GM18498 (cell line): ENCODE results near the gene MYO18B.

ENCODE experiments used
- ATAC-seq: cut with Tn5 transposase; IDR thresholded peaks from one replicate; pipeline ENCODE4 v1.9.1; 2021; ENCODE audit warnings: mild to moderate bottlenecking, moderate library complexity; ENCODE audit not compliant: unreplicated experiment

MYO18B gene

DNA sequence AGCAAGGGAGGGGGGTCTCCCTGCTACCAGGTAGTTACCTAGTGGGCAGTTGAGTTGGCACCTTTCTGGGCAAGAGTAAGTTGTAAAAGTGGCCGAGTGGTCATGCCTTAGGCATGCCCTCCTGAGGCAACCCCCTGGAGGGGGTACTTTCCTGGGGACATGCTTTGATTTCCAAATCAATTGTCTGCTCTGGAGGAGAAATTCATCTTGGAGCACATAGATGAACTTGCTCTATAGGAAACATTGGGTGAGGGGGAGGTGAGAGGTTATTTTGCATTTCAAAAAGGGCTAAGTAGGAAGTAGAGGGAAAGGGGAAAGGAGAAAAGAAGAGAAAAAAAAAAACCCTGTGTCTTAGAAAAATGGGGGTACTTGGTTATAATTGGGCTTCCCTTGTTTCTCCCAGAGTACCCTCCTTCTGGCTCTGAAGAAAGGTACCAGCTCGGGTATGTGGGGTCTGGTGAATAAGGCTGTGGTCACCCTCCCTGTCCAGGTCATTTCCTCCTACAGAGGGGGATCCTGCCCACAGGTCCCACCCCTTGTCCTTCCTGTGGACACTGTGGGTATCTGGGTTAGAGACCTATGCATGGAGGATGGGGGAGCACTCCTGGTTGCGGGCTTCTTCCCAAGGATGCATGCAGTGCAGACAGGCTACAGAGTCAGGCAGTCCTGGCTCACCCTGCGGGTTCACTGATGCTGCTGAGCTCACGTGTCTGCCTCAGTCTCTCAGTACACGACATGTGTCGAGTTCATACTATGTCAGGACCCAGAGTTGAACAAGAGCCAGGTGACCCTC, 193.5 kb downstream of the MYO18B start:
- ATAC-seq = no peak

DNA sequence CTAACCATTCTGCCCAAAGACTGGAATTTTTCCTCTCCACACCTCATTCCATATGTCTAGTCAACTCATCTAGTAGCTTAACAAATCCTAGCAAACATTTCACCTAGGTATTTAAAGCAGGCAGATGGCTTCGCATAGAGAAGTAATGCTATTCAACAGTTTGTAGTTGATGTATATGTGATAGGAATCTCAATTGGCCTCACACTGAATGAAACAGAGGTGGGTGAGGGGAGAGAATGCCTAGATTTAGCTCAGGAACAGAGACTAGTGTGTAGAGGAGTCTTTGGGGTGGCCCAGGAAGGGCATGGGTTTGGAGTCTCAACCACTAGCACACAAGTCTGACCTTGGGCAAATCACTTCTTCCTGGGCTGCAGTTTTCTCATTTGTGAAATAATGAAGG, 196.2 kb downstream of the MYO18B start:
- ATAC-seq = no peak

DNA sequence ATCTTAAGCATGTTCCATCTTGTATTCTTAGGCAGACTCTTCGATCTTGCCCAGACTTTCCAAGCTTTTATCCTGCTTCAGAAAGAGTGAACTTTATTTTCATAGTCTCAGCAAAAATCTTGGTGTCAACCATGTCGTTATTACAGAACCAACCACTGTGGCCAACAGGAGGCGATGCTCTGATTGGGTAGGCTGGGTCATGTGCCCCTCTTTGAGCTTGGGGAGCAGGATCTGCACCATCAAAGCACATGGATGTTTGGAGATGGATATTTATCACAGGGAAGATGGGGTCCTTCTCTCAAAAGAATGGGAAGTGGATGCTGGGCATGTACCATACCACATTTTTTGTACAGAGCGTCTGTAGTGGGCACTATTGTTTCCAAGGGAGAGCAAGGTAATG, 197.4 kb downstream of the MYO18B start:
- no peak for ATAC-seq

- no peak for ATAC-seq
Measured at GRCh38 chr22:25940479-25940878, 198.5 kb downstream of the MYO18B start.

DNA sequence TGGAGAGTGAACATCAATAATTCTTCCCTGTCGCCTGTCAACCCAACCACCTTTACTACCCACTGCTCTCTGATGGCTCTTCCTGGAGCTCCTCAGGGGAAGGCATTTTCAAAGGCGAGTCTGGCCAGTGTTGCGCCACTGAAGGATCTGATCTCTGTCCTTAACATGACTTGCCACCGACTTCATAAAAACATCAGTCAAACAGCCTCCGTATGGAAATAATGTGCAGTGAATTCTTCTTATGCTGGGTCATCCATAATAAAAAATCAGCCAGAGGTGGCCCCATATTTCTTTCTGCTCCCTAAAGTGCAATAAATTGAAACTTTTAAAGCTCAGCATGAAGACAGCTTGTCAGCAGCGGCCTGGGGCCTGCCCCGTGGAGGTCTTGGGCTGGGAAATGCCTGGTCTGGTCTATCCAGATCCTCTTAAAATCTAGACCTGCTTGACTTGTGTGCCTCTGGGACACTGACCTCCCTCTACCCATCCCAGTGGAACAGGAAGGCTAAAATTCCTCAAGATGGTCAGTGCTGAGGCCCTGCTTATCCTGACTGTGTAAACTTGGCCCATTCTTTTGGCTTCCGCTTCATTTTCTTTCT, 199.5 kb downstream of the MYO18B start:
- no peak for ATAC-seq

- ATAC-seq = no peak
Measured at GRCh38 chr22:25942115-25942855, 200.3 kb downstream of the MYO18B start.

DNA sequence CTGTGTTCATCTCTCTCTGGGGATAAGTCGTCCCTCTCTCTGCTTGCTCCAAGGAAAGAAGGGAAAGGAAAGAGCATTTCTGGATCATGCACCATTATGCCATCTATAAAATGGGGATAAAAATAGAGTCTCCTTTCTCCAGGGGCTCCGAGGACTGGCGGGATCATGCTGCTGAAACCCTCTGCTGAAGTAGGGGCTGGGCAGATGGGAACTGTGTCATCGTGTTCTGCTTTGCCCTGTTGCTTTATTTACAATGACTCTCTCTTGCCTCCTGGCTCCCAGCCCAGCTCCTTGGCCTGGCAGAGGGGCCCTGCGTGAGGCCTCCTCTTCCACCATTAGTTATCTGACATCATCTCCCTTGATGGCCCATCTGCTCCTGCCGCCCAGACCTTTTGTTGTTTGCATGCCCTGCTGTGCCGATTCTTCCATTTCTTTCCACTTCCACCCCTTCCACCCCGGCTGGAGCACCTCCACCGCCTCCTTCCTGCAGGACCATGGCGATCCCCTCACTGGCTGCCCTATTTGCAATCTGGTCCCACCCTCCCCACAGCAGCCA, 200.9 kb downstream of the MYO18B start:
- no peak for ATAC-seq

DNA sequence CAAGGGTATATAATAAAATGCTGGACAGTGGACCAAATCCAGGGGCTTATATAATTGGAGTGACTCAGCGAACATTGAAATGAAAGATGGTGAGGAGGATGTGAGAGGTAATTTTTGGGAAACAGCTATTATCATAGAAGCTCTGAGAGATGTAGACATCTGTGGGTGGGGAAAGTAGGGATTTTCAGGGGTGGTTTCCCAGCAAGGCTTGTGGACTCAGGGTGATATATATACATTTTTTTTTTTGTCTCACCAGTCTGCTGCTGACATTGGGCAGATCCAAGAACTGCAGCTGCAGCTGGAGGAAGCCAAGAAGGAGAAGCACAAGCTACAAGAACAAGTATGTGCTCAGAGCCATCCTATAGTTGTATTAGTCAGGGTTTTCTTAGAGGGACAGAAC, 208.1 kb downstream of the MYO18B start:
- no peak for ATAC-seq

DNA sequence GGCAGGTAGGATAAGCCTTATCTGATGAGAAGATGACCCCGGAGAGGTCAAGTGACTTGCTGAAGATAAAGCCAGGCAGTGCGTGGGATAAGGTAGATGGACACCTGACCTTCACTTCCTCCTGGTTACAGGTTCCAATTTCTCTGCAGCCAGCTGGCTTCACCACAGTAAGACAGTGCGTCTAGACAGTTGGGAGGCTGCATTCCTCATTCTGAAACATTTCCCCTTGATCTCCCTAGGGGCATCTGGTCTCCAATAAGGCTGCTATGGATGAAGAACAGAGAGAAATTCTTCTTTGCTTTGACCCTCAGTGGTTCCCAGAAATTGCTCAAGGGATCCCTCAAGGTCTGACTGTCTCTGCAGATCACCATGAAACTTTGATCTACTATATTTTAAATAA, 211.3 kb downstream of the MYO18B start:
- no peak for ATAC-seq

- ATAC-seq = no peak
Measured at GRCh38 chr22:25953919-25954318, 211.9 kb downstream of the MYO18B start.

DNA sequence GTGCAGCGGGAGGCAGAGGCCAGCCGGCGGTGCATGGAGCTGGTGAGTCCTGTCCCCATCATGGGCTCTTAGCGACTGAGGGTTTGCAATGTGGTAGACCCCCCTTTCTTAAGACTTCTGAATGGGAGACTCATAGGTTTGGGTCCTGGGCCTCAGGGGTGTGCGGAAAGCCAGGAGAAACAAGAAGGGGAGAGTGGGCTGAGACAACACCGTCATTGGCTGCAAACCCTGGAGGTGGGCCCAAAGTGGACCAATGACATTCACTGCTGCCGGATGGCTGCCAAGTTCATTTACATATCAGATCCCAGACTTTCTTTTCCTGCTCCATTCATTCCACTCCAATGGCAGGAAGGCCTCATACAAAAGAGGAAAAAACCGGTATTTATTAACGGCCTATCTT, 213.3 kb downstream of the MYO18B start:
- no peak for ATAC-seq

DNA sequence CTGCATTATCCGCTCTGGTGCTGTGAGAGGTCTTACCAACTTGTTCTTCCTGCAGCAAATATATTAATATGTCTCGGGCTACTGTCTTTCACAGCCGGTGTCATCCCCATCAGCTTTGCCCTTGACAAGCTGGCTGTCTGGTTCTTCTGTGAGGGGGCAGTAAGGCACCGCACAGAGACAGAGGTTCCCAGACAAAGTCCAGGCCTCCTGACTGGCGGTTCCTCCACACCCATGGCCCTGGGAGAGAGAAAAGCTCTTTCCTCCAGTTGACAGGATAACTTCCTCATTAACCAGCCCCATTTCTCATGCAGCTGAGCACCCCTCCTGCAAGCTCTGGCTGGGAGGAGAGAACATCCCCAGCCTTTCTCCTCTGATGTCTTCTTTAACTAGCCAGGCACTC, 214.8 kb downstream of the MYO18B start:
- no peak for ATAC-seq

GRCh38 chr22:25959818-25960774, 218.1 kb downstream of the MYO18B start:
- no peak for ATAC-seq

DNA sequence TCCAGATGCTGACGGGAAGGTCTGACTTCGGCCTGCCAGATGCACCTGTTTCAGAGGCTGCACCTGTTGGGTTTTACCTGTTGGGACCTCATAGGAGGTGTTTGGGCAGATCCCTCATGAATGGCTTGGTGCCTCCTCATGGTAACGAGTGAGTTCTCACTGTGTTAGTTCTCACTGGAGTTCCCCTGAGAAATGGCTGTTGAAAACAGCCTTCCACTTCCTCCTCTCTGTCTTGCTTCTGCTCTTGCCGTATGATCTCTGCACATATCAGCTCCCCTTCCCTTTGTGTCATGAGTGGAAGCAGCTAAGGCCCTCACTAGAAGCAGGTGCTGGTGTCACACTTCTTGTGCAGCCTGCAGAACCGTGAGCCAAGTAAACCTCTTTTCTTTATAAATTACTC, 219.7 kb downstream of the MYO18B start:
- no peak for ATAC-seq

DNA sequence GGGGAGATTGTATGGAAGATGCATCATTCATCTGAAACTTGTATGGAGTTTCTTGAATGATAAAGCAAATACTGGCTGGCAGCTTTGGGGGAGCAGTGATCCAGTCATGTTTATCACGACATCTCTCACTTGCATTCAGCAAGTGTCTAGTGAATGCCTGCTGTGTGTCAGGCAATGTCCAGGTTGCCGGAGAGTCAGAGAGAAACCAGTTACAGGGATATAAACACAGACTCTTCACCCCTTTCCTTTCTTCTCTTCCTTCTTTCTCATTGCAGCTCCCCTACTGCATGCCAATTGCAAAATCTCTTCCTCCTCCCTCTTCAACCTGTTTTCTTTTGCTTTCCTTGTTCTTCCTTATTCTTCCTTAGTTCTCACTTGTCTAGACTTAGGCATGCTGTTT, 220.7 kb downstream of the MYO18B start:
- ATAC-seq = no peak

DNA sequence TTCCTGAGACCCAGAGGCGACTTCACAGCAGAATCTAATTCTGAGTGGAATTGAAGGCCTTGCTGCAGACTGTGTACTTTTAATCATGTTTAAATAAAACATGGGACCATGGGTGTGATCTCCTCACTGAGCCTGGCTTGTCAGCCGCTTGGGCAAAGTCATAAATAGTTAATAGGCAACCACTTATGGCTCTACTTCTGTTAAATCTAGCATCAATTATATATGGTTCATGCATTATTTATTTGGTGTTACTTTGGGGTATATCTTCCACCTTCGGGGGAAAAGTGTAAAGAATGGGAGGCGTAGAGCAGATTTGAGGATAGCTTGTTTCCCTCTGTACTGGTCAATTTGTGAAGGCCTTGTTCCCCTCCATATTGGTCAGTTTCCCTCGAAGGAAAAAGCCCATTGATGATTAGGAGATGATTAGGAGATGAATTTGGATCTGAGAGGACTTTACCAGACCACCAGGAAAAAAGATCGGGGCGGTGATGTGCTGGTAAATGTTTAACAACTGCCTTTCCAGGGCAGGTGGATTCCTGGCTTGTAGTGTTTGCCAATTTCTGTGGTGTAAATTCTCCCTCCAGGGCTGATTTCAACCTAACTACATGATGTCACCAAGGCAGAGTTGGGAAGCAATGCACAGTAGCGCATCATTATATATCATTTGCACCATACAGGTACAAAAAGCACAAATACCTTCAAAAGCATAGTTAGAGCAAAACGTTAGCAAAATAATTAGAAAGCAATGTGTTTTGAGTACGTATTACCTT, 223.2 kb downstream of the MYO18B start:
- ATAC-seq = no peak

GRCh38 chr22:25966448-25966913, 224.5 kb downstream of the MYO18B start:
- ATAC-seq = no peak

DNA sequence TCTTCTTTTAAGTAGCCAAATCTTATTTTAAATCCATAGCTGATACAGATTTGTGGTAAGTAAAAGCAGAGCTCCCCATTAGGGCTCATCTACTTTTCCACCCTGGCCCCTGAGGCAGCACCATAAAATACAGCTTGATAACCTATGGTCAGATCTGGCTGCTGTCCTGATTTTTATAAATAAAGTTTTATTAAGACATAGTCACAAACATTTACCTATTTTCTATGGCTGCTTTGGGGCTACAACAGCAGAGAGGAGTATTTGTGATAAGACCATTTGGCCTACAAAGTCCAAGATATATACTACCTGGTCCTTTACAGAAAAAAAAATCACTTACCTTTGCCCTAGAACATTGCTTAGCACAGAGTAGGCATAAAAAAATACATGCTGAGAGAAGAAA, 227.3 kb downstream of the MYO18B start:
- ATAC-seq = no peak

DNA sequence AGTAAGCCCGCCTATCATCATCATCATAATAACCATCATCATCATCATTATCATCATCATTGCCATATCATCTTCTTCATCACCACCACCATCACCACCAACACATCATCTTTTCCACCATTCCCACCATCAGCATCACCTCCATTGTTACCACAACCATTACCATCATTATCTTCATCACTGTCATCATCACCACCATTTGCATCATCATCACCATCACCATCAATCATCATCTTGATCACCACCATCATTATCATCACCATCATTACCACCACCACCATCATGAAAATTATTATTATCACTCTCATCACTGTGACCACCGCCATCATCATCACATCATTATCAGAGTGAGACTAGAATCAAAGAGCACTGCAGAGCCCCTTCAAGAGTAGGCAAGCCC, 227.9 kb downstream of the MYO18B start:
- no peak for ATAC-seq
